PC-3 (cell line): ENCODE measurements around the gene ATG7. TPM values are rescaled to one million over a fixed set of nuclear protein-coding genes. Genes with fewer than 3 reads are reported as not detected.

Experiments used
- ATAC-seq: fragments of 200-7000 bp; cut with Tn5 transposase; 2 replicates; pipeline ENCODE4 v1.9.1; 2020; ENCODE audit warnings: mild to moderate bottlenecking, moderate library complexity
- BruUV-seq: library from RNA; stranded (reverse); fragments of 400-500 nt; replicated peaks from 2 replicates; lab custom pipeline; 2021; lab: Mats Ljungman, UMichigan
- CTCF ChIA-PET: fragments of 300-600 bp; sonication (Branson Sonifier 250); formaldehyde crosslinking; loops from one replicate; lab custom pipeline; 2022; ENCODE audit warnings: antibody characterized with exemption; lab: Charles Lee
- POLR2A ChIA-PET: fragments of 300-600 bp; sonication (Branson Sonifier 250); formaldehyde crosslinking; loops from one replicate; lab custom pipeline; 2022; ENCODE audit warnings: antibody characterized with exemption; ENCODE audit not compliant: unreplicated experiment; lab: Charles Lee
- DNase-seq: peaks from one replicate; pipeline ENCODE4 v3.0.0-alpha.2; 2015
- H2AFZ ChIP-seq: fragments of 300-600 bp; sonication (generic); 2 replicates; pipeline ENCODE4 v1.6.0; 2016; ENCODE audit warnings: antibody characterized with exemption, low read length
- H3F3A ChIP-seq: fragments of 300-600 bp; sonication (generic); one replicate; pipeline ENCODE4 v1.6.0; 2017; ENCODE audit warnings: antibody characterized with exemption, low read length, control low read depth, mild to moderate bottlenecking; ENCODE audit not compliant: unreplicated experiment
- H3K27ac ChIP-seq: fragments of 300-600 bp; sonication (generic); 2 replicates; pipeline ENCODE4 v1.5.1; 2016; ENCODE audit warnings: mild to moderate bottlenecking, low read length
- H3K27me3 ChIP-seq: fragments of 300-600 bp; sonication (generic); 2 replicates; pipeline ENCODE4 v1.6.1; 2016; ENCODE audit warnings: low read length, mixed read lengths
- H3K36me3 ChIP-seq: fragments of 300-600 bp; sonication (generic); 2 replicates; pipeline ENCODE4 v1.6.1; 2016; ENCODE audit warnings: low read depth, mixed run types, low read length, mixed read lengths
- H3K4me1 ChIP-seq: fragments of 300-600 bp; sonication (generic); 2 replicates; pipeline ENCODE4 v1.5.1; 2016; ENCODE audit warnings: low read length; ENCODE audit not compliant: insufficient read depth
- H3K4me2 ChIP-seq: fragments of 300-600 bp; sonication (generic); 2 replicates; pipeline ENCODE4 v1.6.0; 2016; ENCODE audit warnings: low read length
- H3K4me3 ChIP-seq: fragments of 300-600 bp; sonication (generic); 2 replicates; pipeline ENCODE4 v1.5.1; 2016; ENCODE audit warnings: mild to moderate bottlenecking, low read length, mixed read lengths
- H3K79me2 ChIP-seq: fragments of 300-600 bp; sonication (generic); 2 replicates; pipeline ENCODE4 v1.6.1; 2017; ENCODE audit warnings: low read length, mixed read lengths
- H3K9ac ChIP-seq: fragments of 300-600 bp; sonication (generic); 2 replicates; pipeline ENCODE4 v1.6.0; 2016; ENCODE audit warnings: mild to moderate bottlenecking, low read length
- H3K9me2 ChIP-seq: fragments of 300-600 bp; sonication (generic); replicated peaks from 2 replicates; pipeline ENCODE4 v1.6.1; 2016; ENCODE audit warnings: mixed run types, low read length, mixed read lengths
- H3K9me3 ChIP-seq: fragments of 300-600 bp; sonication (generic); 2 replicates; pipeline ENCODE4 v1.6.1; 2016; ENCODE audit warnings: low read length, mixed read lengths
- H4K20me1 ChIP-seq: fragments of 300-600 bp; sonication (generic); 2 replicates; pipeline ENCODE4 v1.6.1; 2016; ENCODE audit warnings: low read length, mixed read lengths
- CTCF ChIP-seq: fragments of 300-600 bp; sonication (generic); conservative IDR thresholded peaks from 2 replicates; pipeline ENCODE4 v1.5.1; 2017; ENCODE audit warnings: antibody characterized with exemption, low read depth, mild to moderate bottlenecking, low read length
- EZH2 ChIP-seq: fragments of 300-600 bp; sonication (generic); IDR thresholded peaks from one replicate; pipeline ENCODE4 v1.6.1; 2017; ENCODE audit warnings: antibody characterized with exemption, mild to moderate bottlenecking, low read length; ENCODE audit not compliant: unreplicated experiment
- EZH2phosphoT487 ChIP-seq: fragments of 300-600 bp; sonication (generic); IDR thresholded peaks from 2 replicates; pipeline ENCODE4 v1.6.1; 2018; ENCODE audit warnings: mild to moderate bottlenecking, antibody characterized with exemption, low read length, borderline replicate concordance
- intact Hi-C: fragments of 100-400 bp; cut with micrococcal nuclease; formaldehyde crosslinking; loops from 2 replicates; pipeline ENCODE4 v1.9.0; 2023
- total RNA-seq: library from RNA; depleted of rRNA; stranded (reverse); fragments of >200 nt; gene quantifications from 2 replicates; pipeline ENCODE4 v1.2.3, GENCODE V29; 2014

The ATG7 gene
- total RNA-seq, 1 experiment from 2014 or later, result 36.5 TPM

GRCh38 chr3:11565492-11565891 lies 293.3 kb downstream of the ATG7 start:
- no peak overlapping the region for H3K9ac ChIP-seq
- no peak overlapping the region for H3K27ac ChIP-seq
- ATAC-seq (no peak), DNase-seq (no peak)
- POLR2A ChIA-PET, result no interaction called here
- no TSS peak for BruUV-seq
- H3K4me3 ChIP-seq, result no peak overlapping the region
- peaks cover 58% of the 10 kb centered on the region for H3K79me2 ChIP-seq
- no peak overlapping the region for H2AFZ ChIP-seq
- H3K36me3 ChIP-seq, result peaks cover 16% of the 10 kb centered on the region; the same call in 1 of the 2 replicates
- H3K4me2 ChIP-seq, result no peak overlapping the region
- 0 out of 2 replicates have a peak, but pooled peaks cover 9% of the 10 kb centered on the region for H4K20me1 ChIP-seq
- TF ChIP-seq EZH2, result no peak
- TF ChIP-seq CTCF, result no peak
- no peak for TF ChIP-seq EZH2phosphoT487
- CTCF ChIA-PET, result no interaction called here
- no peaks in the 10 kb centered on the region for H3K9me3 ChIP-seq
- intact Hi-C loops, result no loop called here
- peaks cover 36% of the 10 kb centered on the region for H3K4me1 ChIP-seq
- no peaks in the 10 kb centered on the region for H3K27me3 ChIP-seq
- peaks cover 6% of the 10 kb centered on the region for H3F3A ChIP-seq
- H3K9me2 ChIP-seq, result no peaks in the 10 kb centered on the region

GRCh38 chr3:11565932-11566331 lies 293.7 kb downstream of the ATG7 start:
- CTCF ChIA-PET, result no interaction called here
- Histone ChIP-seq H3K4me1 (peaks cover 40% of the 10 kb centered on the region), H3K27ac (no peak overlapping the region), H4K20me1 (0 out of 2 replicates have a peak, but pooled peaks cover 9% of the 10 kb centered on the region), H3F3A (peaks cover 6% of the 10 kb centered on the region), H3K79me2 (peaks cover 63% of the 10 kb centered on the region), H3K36me3 (peaks cover 16% of the 10 kb centered on the region; the same call in 1 of the 2 replicates), H3K9me3 (no peaks in the 10 kb centered on the region), H3K4me3 (no peak overlapping the region), H3K9ac (no peak overlapping the region), H3K4me2 (no peak overlapping the region), H3K9me2 (no peaks in the 10 kb centered on the region), H3K27me3 (no peaks in the 10 kb centered on the region), H2AFZ (no peak overlapping the region)
- intact Hi-C loops, result no loop called here
- ATAC-seq (no peak), DNase-seq (no peak)
- POLR2A ChIA-PET, result no interaction called here
- no TSS peak for BruUV-seq
- TF ChIP-seq EZH2 (no peak), CTCF (no peak), EZH2phosphoT487 (no peak)

DNA sequence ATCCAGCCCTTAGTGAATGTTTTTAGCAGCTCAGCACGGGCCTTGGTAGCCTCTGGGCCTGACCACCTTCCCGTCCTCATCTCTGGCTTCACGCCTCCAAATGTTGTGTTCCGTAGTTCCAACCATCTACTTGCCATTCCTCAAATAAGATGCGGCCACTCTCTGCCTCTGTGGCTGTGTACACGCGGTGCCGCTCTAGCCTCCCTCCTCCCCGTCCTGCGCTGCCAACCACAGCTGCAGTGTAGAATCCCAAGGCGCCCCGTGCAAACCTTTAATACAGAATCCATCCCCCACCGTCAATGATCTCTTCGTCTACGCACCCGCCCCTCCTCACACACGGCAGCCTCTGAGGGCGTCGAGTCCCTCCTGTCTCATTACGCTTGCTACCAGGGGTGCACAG lies 294.3 kb downstream of the ATG7 start:
- 0 out of 2 replicates have a peak, but pooled peaks cover 9% of the 10 kb centered on the region for H4K20me1 ChIP-seq
- peaks cover 68% of the 10 kb centered on the region for H3K79me2 ChIP-seq
- BruUV-seq, result no TSS peak
- no peak overlapping the region for H3K27ac ChIP-seq
- H3F3A ChIP-seq, result peaks cover 6% of the 10 kb centered on the region
- no peak overlapping the region for H3K4me2 ChIP-seq
- H3K9me3 ChIP-seq, result no peaks in the 10 kb centered on the region
- H3K4me3 ChIP-seq, result no peak overlapping the region
- no peaks in the 10 kb centered on the region for H3K9me2 ChIP-seq
- intact Hi-C loops, result no loop called here
- H2AFZ ChIP-seq, result no peak overlapping the region
- H3K9ac ChIP-seq, result no peak overlapping the region
- TF ChIP-seq CTCF, result no peak
- TF ChIP-seq EZH2phosphoT487, result no peak
- no peak for TF ChIP-seq EZH2
- H3K4me1 ChIP-seq, result peaks cover 46% of the 10 kb centered on the region
- DNase-seq, result no peak
- POLR2A ChIA-PET, result no interaction called here
- ATAC-seq, result no peak
- CTCF ChIA-PET, result no interaction called here
- no peaks in the 10 kb centered on the region for H3K27me3 ChIP-seq
- peaks cover 16% of the 10 kb centered on the region; the same call in 1 of the 2 replicates for H3K36me3 ChIP-seq
